Natural killer cell treated with Interleukin-12 subunit alpha and Interleukin-12 subunit beta and Interleukin-15 and Interleukin-18, amount 100 ng/mL, for 72 hours (primary cell): Measurements from ENCODE around the gene RBM4. TPM values are rescaled to one million over a fixed set of nuclear protein-coding genes. Genes with fewer than 3 reads are reported as not detected.
A peak's percentile ranks its signal among the peaks of the same experiment; 100 is the strongest.
"Not testable (repeated sequence)": the region's sequence is repeated elsewhere in the genome, so short reads cannot be mapped to it uniquely, and the experiment has no call there.

Experiments used
- ATAC-seq, 2 donors: fragments of 150-1000 bp; cut with Tn5 transposase in 1 of 2; sonication (Bioruptor Pico), chemical (Tn5 transposase) in 1 of 2; 2 replicates each; pipeline ENCODE4 v1.10.0; 2021
- DNase-seq: peaks from one replicate; pipeline ENCODE4 v3.0.0; 2022; ENCODE audit warnings: low spot score
- H3K27ac Mint-ChIP-seq, 2 donors: 1 replicate in 1 of 2; 2 replicates in 1 of 2; pipeline ENCODE4 v1.8.0; 2022; ENCODE audit warnings: mixed read lengths in 2 of 2, mild to moderate bottlenecking in 1 of 2, moderate library complexity in 1 of 2
- H3K27me3 Mint-ChIP-seq, 2 donors: 1 replicate in 1 of 2; 2 replicates in 1 of 2; pipeline ENCODE4 v1.8.0; 2022; ENCODE audit warnings: mixed read lengths in 2 of 2
- H3K36me3 Mint-ChIP-seq: one replicate; pipeline ENCODE4 v1.8.0; 2022; ENCODE audit warnings: mixed read lengths
- H3K4me1 Mint-ChIP-seq, 2 donors: 1 replicate in 1 of 2; 2 replicates in 1 of 2; pipeline ENCODE4 v1.8.0; 2022; ENCODE audit warnings: low read depth in 2 of 2, mixed read lengths in 2 of 2, mild to moderate bottlenecking in 1 of 2
- H3K4me3 Mint-ChIP-seq: one replicate; pipeline ENCODE4 v1.8.0; 2022; ENCODE audit warnings: mixed read lengths
- H3K9me3 Mint-ChIP-seq: 2 replicates; pipeline ENCODE4 v1.8.0; 2022; ENCODE audit warnings: mixed read lengths
- total RNA-seq, 2 donors: library from RNA; stranded (reverse); gene quantifications; one replicate each; pipeline ENCODE4 v1.2.3, GENCODE V29; 2022

The RBM4 gene
- total RNA-seq: 100 to 1,000 TPM; 142 to 162 TPM

- Mint-ChIP-seq H3K9me3 (no peaks in the 10 kb centered on the region), H3K36me3 (peaks cover 51% of the 10 kb centered on the region), H3K27ac (peak within 1 kb of the TSS; percentile 91 to 97), H3K27me3 (no peaks in the 10 kb centered on the region), H3K4me3 (peak within 1 kb of the TSS; percentile 94), H3K4me1 (peaks cover 52 to 63% of the 10 kb centered on the region in 2 donors)
- ATAC-seq (peak; percentile 97 to 98), DNase-seq (peak; percentile 98)
These were observed at the start of gene RBM4 for GRCh38 chr11:66638177-66639065. Gene RBM4 (plus strand): TSS chr11:66638703. CDS start chr11:66639712, 1,009 bp downstream.

DNA sequence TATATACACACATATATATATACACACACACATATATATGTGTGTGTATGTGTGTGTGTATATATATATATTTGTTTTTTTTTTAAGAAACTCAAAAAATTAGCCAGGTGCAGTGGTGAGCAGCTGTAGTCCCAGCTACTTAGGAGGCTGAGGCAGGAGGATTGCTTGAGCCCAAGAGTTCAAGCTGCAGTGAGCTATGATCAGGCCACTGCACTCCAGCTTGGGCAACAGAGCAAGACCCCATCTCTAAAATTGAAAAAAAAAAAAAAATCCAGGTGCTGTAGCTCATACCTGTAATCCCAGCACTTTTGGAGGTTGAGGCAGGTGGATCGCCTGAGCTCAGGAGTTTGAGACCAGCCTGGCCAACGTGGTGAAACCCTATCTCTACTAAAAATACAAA is 49.2 kb upstream of the RBM4 start:
- ATAC-seq, H3K4me3 Mint-ChIP-seq, H3K27me3 Mint-ChIP-seq, H3K9me3 Mint-ChIP-seq, H3K27ac Mint-ChIP-seq, DNase-seq, H3K36me3 Mint-ChIP-seq: not testable (repeated sequence)
- H3K4me1 Mint-ChIP-seq: peaks cover 10 to 14% of the 10 kb centered on the region in 2 donors

DNA sequence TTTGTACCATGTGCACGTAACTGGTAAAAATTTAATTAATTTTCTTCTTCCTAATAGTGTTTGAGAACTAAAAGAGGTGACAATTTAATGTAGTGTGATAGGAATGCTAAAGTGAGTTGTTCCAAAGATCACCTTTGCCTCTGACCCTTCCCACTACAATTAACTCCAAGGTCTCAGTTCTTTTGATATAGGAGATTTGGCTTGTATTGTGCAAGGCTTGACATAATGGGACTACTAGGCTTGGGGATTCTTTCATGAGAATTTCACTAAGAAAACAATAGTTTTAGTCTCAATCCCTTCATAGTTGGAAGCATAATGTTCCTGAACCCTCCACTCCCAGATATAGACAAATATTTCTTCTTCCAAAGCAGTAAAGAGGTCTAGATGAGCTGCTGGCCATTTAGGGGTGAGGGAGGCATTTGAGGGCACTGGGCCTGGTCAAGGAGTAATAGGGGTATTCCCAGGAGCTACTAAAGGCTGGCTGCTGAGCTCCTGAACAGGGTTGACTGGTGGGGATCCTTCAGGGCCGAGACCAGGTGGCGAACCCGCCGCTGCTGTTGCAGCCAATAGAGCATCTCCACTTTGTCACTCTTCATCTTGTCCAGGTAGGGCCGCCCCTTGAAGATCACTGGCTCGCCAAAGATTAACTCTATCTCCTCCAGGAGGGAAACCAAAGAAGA is 48.4 kb upstream of the RBM4 start:
- Mint-ChIP-seq H3K27me3 (no peaks in the 10 kb centered on the region), H3K4me1 (peaks cover 10 to 20% of the 10 kb centered on the region in 2 donors), H3K36me3 (no peaks in the 10 kb centered on the region), H3K27ac (no peak overlapping the region), H3K9me3 (no peaks in the 10 kb centered on the region), H3K4me3 (no peak overlapping the region)
- no peak for DNase-seq
- ATAC-seq: no peak

GRCh38 chr11:66591175-66591574 is 47.3 kb upstream of the RBM4 start:
- Mint-ChIP-seq H3K27me3 (no peaks in the 10 kb centered on the region), H3K27ac (no peak overlapping the region), H3K36me3 (no peaks in the 10 kb centered on the region), H3K4me1 (peaks cover 10 to 29% of the 10 kb centered on the region in 2 donors), H3K4me3 (no peak overlapping the region), H3K9me3 (no peaks in the 10 kb centered on the region)
- DNase-seq (no peak), ATAC-seq (no peak)

- H3K27me3 Mint-ChIP-seq: no peaks in the 10 kb centered on the region
- H3K4me3 Mint-ChIP-seq: peak within 1 kb of the TSS; percentile 100
- DNase-seq (peak; percentile 98), ATAC-seq (peak; percentile 97 to 98)
- no peaks in the 10 kb centered on the region for H3K36me3 Mint-ChIP-seq
- H3K27ac Mint-ChIP-seq: peak within 1 kb of the TSS; percentile 91 to 99
- peaks cover 10 to 29% of the 10 kb centered on the region in 2 donors for H3K4me1 Mint-ChIP-seq
- no peaks in the 10 kb centered on the region for H3K9me3 Mint-ChIP-seq
These were observed 45.8 kb upstream of the RBM4 start, which contains the start of the genes CCDC87 and CCS for GRCh38 chr11:66592457-66593302. Gene CCDC87 (minus strand): TSS chr11:66593063. CDS start chr11:66593015, 48 bp downstream. Gene CCS (plus strand): TSS chr11:66593185. CDS start chr11:66593262, 77 bp downstream.

DNA sequence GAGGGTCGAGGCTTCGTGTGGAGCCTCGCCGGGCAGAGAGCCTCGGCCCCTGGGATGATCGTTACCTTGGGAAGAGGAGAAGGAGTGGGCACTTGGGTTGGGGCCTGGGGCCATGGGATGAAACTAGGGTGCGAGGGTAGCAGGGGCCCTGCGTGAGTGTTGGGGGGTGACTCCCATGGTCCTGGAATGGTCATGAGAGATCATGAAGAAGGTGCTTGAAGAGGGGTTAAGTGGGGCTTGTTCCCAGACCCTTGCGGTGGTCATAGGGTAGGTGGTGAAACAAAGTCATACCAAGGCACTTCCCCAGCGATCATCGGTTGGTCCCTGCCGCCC is 45.2 kb upstream of the RBM4 start:
- ATAC-seq: no peak
- Mint-ChIP-seq H3K4me1 (peaks cover 10 to 29% of the 10 kb centered on the region in 2 donors), H3K36me3 (no peaks in the 10 kb centered on the region), H3K27ac (peak overlapping the region; percentile 91 to 99), H3K27me3 (no peaks in the 10 kb centered on the region), H3K9me3 (no peaks in the 10 kb centered on the region), H3K4me3 (peak overlapping the region; percentile 100)
- no peak for DNase-seq

- DNase-seq (no peak), ATAC-seq (no peak)
- Mint-ChIP-seq H3K4me3 (peak overlapping the region; percentile 100), H3K9me3 (no peaks in the 10 kb centered on the region), H3K4me1 (peaks cover 10 to 29% of the 10 kb centered on the region in 2 donors), H3K27ac (peak overlapping the region; percentile 91 to 99), H3K36me3 (no peaks in the 10 kb centered on the region), H3K27me3 (no peaks in the 10 kb centered on the region)
These were observed 44.9 kb upstream of the RBM4 start for GRCh38 chr11:66593650-66594049.

DNA sequence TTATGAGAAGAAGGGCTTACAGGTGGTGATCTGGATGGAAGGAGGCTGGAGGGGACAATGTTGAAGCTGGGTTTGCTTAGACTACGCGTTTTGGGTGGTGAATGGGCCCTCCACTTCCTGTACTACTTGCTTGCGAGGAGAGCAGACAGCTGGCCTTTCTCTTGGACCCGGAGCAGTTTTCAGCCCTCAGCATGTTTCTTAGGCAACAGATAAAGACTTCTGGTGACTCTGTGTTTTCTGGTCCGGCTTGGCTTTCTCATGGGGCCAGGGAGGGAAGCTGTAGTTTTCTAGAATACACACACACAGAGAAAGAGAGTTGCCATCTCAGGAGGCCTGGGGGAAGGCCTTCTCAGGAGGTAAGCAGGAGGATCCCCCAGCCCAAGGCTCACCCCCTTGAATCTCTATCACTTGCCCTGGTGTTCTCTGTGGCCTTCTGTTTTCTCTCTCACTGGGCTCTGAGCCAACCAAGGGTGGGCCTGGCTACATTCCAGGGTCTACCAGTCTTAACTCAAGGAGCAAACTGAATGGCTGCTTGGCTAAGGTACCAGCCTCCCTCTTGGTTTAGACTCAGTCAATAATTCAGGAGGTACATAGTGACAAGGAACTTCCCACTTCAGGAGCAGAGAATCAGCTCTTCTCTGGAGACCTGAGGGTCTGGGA is 43.1 kb upstream of the RBM4 start:
- Mint-ChIP-seq H3K4me1 (peaks cover 10 to 29% of the 10 kb centered on the region in 2 donors), H3K9me3 (no peaks in the 10 kb centered on the region), H3K27me3 (no peaks in the 10 kb centered on the region), H3K36me3 (no peaks in the 10 kb centered on the region), H3K27ac (peak overlapping the region in 1 of 2 donors; percentile 34), H3K4me3 (no peak overlapping the region)
- ATAC-seq (no peak), DNase-seq (no peak)

- no peaks in the 10 kb centered on the region for H3K36me3 Mint-ChIP-seq
- H3K9me3 Mint-ChIP-seq: no peaks in the 10 kb centered on the region
- no peak overlapping the region for H3K27ac Mint-ChIP-seq
- no peak for ATAC-seq
- no peak overlapping the region for H3K4me3 Mint-ChIP-seq
- no peaks in the 10 kb centered on the region for H3K27me3 Mint-ChIP-seq
- no peak for DNase-seq
- H3K4me1 Mint-ChIP-seq: peaks cover 0 to 14% of the 10 kb centered on the region in 2 donors
These were observed 39.5 kb upstream of the RBM4 start for GRCh38 chr11:66598993-66599392.

DNA sequence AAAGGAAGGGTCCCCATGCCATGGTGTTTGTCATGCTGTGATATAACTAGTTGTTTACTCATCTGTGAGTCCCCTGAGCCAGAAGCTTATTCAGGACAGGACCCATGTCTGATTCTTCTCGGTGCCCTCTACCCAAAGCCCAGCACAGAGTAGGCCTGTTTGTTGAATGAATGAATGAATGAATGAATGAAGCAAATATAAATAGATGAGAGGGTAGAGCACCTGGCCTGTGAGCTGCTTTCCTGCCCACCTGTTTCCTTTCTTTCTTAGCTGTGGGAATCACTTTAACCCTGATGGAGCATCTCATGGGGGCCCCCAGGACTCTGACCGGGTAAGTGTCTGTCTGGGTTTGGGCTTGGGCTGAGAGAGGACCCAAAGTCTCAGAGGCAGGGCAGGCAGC is 38.3 kb upstream of the RBM4 start:
- DNase-seq (no peak), ATAC-seq (no peak)
- H3K9me3 Mint-ChIP-seq: no peaks in the 10 kb centered on the region
- peaks cover 0 to 8% of the 10 kb centered on the region in 2 donors for H3K4me1 Mint-ChIP-seq
- H3K4me3 Mint-ChIP-seq: no peak overlapping the region
- no peaks in the 10 kb centered on the region for H3K36me3 Mint-ChIP-seq
- no peak overlapping the region for H3K27ac Mint-ChIP-seq
- no peaks in the 10 kb centered on the region for H3K27me3 Mint-ChIP-seq

DNA sequence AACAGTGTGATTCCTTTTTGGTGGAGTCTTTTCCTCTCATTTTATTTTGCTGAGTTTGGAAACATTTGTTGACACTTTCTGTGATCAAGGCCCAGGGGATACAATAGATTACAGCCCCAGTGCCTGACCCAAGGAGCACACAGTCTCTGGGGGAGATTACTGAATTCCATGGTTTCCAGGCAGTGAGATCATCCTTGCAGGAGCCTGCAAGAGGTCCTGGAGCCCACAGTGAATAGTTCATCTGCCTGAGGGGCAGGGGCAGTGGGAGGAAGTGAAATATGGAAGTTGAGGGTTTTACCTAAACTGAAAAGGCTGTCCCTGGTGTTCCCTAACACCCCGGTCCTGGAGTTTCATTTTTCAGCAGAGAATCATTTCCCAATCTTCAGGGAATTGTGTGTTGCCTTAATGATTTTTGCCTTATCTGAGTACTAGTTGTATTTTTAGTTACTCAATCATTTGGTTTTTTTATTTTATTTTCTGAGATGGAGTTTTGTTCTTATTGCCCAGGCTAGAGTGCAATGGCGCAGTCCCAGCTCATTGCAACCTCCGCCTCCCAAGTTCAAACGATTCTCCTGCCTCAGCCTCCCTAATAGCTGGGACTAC is 37.8 kb upstream of the RBM4 start:
- H3K9me3 Mint-ChIP-seq: no peaks in the 10 kb centered on the region
- H3K4me1 Mint-ChIP-seq: peaks cover 0 to 3% of the 10 kb centered on the region in 2 donors
- no peaks in the 10 kb centered on the region for H3K27me3 Mint-ChIP-seq
- H3K36me3 Mint-ChIP-seq: no peaks in the 10 kb centered on the region
- no peak overlapping the region for H3K4me3 Mint-ChIP-seq
- no peak for DNase-seq
- no peak overlapping the region for H3K27ac Mint-ChIP-seq
- ATAC-seq: no peak

- Mint-ChIP-seq H3K4me1 (no peaks in the 10 kb centered on the region), H3K36me3 (no peaks in the 10 kb centered on the region), H3K4me3 (no peak overlapping the region), H3K27ac (no peak overlapping the region), H3K9me3 (no peaks in the 10 kb centered on the region), H3K27me3 (no peaks in the 10 kb centered on the region)
- DNase-seq (no peak), ATAC-seq (no peak)
These were observed 35.4 kb upstream of the RBM4 start for GRCh38 chr11:66603072-66603471.

DNA sequence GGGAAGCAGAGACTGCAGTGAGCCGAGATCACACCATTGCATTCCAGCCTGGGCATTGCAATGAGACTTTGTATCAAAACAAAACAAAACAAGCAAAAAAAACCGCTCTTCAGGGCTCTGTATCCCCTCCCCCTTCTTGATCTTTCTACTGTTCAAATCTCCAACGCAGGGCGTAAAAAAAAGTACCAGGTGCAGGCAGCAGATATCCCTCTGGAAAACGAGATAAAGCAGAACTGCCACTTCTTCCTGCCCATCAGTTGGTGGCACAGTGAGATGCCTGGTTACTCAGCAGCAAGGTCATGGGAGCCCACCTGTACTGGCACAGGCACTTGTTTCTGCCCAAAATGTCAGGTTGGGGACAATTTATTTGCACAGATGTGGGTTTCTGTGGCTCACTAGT is 34.3 kb upstream of the RBM4 start:
- H3K4me1 Mint-ChIP-seq: no peaks in the 10 kb centered on the region
- no peaks in the 10 kb centered on the region for H3K36me3 Mint-ChIP-seq
- ATAC-seq (no peak), DNase-seq (no peak)
- no peaks in the 10 kb centered on the region for H3K9me3 Mint-ChIP-seq
- no peaks in the 10 kb centered on the region for H3K27me3 Mint-ChIP-seq
- no peak overlapping the region for H3K4me3 Mint-ChIP-seq
- H3K27ac Mint-ChIP-seq: no peak overlapping the region
